ENCODE data around the gene DEDD. TPM values are rescaled to one million over a fixed set of nuclear protein-coding genes. Genes with fewer than 3 reads are reported as not detected.

DEDD gene
- total RNA-seq, 2 experiments from 2014 or later: 21.1 to 41.9 TPM

- Histone ChIP-seq H2AFZ (ENCODE audit: low read length) (no peak overlapping the region), H3K9me3 (ENCODE audit: low read length) (no peaks in the 10 kb centered on the region), H3K4me2 (ENCODE audit: low read length) (no peak overlapping the region), H3K79me2 (ENCODE audit: insufficient read depth, low read depth, low read length) (no peaks in the 10 kb centered on the region), H4K20me1 (ENCODE audit: insufficient read depth, low read length) (no peaks in the 10 kb centered on the region), H3K36me3 (ENCODE audit: insufficient read depth, low read length) (no peaks in the 10 kb centered on the region; the same call in 1 of the 2 replicates), H3K27ac (ENCODE audit: low read depth, low read length, poor library complexity, severe bottlenecking) (no peak overlapping the region), H3K9me2 (ENCODE audit: insufficient read depth, low read length) (no peaks in the 10 kb centered on the region), H3K4me1 (ENCODE audit: insufficient read depth, low read length, poor library complexity, severe bottlenecking) (peaks cover 14% of the 10 kb centered on the region), H3K4me3 (ENCODE audit: low read depth, low read length, poor library complexity, severe bottlenecking) (no peak overlapping the region)
- DNase-seq (ENCODE audit: low spot score): no peak
- POLR2A ChIA-PET: interaction anchor here (0.6 to 0.7 kb wide), 3 partner anchors 42 to 618 kb away, joined by 3 to 5 read pairs (median 3); no protein-coding TSS in a partner anchor
- BruUV-seq (replicated peaks): no TSS peak
- TF ChIP-seq, protein P1, sequence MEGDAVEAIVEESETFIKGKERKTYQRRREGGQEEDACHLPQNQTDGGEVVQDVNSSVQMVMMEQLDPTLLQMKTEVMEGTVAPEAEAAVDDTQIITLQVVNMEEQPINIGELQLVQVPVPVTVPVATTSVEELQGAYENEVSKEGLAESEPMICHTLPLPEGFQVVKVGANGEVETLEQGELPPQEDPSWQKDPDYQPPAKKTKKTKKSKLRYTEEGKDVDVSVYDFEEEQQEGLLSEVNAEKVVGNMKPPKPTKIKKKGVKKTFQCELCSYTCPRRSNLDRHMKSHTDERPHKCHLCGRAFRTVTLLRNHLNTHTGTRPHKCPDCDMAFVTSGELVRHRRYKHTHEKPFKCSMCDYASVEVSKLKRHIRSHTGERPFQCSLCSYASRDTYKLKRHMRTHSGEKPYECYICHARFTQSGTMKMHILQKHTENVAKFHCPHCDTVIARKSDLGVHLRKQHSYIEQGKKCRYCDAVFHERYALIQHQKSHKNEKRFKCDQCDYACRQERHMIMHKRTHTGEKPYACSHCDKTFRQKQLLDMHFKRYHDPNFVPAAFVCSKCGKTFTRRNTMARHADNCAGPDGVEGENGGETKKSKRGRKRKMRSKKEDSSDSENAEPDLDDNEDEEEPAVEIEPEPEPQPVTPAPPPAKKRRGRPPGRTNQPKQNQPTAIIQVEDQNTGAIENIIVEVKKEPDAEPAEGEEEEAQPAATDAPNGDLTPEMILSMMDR (conservative IDR thresholded peaks at IDR 0.05; ENCODE audit: low read length): no peak
- TF ChIP-seq EZH2phosphoT487 (IDR thresholded peaks at IDR 0.05; ENCODE audit: borderline replicate concordance, low read depth, low read length): no peak
- CTCF ChIA-PET (ENCODE audit: unreplicated experiment): no interaction called here
- intact Hi-C loops (cut with micrococcal nuclease; ENCODE audit: unreplicated experiment): no loop called here
Observed at GRCh38 chr1:161140755-161141400, 8.4 kb upstream of the DEDD start.

- Histone ChIP-seq H3K4me2 (ENCODE audit: low read length) (no peak overlapping the region), H3K4me1 (ENCODE audit: insufficient read depth, low read length, poor library complexity, severe bottlenecking) (peaks cover 14% of the 10 kb centered on the region), H2AFZ (ENCODE audit: low read length) (no peak overlapping the region), H3K9me3 (ENCODE audit: low read length) (no peaks in the 10 kb centered on the region), H3K36me3 (ENCODE audit: insufficient read depth, low read length) (no peaks in the 10 kb centered on the region; the same call in 1 of the 2 replicates), H3K9me2 (ENCODE audit: insufficient read depth, low read length) (no peaks in the 10 kb centered on the region), H3K27ac (ENCODE audit: low read depth, low read length, poor library complexity, severe bottlenecking) (no peak overlapping the region), H3K79me2 (ENCODE audit: insufficient read depth, low read depth, low read length) (no peaks in the 10 kb centered on the region), H3K4me3 (ENCODE audit: low read depth, low read length, poor library complexity, severe bottlenecking) (no peak overlapping the region), H4K20me1 (ENCODE audit: insufficient read depth, low read length) (no peaks in the 10 kb centered on the region)
- peak; percentile 52 for DNase-seq (ENCODE audit: low spot score)
- ChIA-PET CTCF (ENCODE audit: unreplicated experiment) (no interaction called here), POLR2A (no interaction called here)
- intact Hi-C loops (cut with micrococcal nuclease; ENCODE audit: unreplicated experiment): loop anchor here (2.0 kb wide), 1 partner anchor 143 kb away; no protein-coding TSS in a partner anchor
- BruUV-seq (replicated peaks): no TSS peak
- TF ChIP-seq, protein P1 (conservative IDR thresholded peaks at IDR 0.05; ENCODE audit: low read length): peak; percentile 85
- no peak for TF ChIP-seq EZH2phosphoT487 (IDR thresholded peaks at IDR 0.05; ENCODE audit: borderline replicate concordance, low read depth, low read length)
Observed at GRCh38 chr1:161139766-161140165, 7.3 kb upstream of the DEDD start.

DNA sequence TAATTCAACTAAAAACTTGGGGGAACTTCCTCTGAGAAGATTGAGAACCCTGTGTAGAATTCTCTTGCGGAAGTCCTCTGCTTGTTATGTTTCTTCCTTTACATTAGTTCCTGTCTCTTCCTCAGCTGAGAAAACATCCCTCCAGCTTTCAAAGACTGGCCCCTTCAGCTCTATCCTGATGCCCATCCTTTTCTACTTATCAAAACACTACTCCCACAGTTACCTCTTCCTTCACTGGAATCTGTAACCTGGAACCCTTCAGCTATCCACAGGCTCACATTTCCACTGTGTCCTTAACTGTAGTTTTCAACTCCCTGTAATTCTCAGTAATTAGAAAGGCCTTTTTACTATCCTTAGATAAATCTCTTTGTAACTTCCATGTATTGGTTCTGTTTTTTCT lies 6.0 kb upstream of the DEDD start:
- H3K79me2 ChIP-seq (ENCODE audit: insufficient read depth, low read depth, low read length): peaks cover 6% of the 10 kb centered on the region; the same call in 1 of the 2 replicates
- DNase-seq (ENCODE audit: low spot score): no peak
- no peaks in the 10 kb centered on the region for H4K20me1 ChIP-seq (ENCODE audit: insufficient read depth, low read length)
- ChIA-PET POLR2A (interaction anchor here (0.9 to 1.2 kb wide), 5 partner anchors 8 to 91 kb away, joined by 3 to 5 read pairs (median 4); partner anchors contain the start of genes NIT1, PFDN2 and TOMM40L), CTCF (ENCODE audit: unreplicated experiment) (interaction anchor here (1.0 to 1.9 kb wide), 2 partner anchors 27 to 141 kb away, joined by 3 to 5 read pairs; partner anchors contain the start of gene PPOX)
- H3K4me1 ChIP-seq (ENCODE audit: insufficient read depth, low read length, poor library complexity, severe bottlenecking): peaks cover 18% of the 10 kb centered on the region
- H3K9me2 ChIP-seq (ENCODE audit: insufficient read depth, low read length): no peaks in the 10 kb centered on the region
- TF ChIP-seq, protein P1 (conservative IDR thresholded peaks at IDR 0.05; ENCODE audit: low read length): no peak
- TF ChIP-seq EZH2phosphoT487 (IDR thresholded peaks at IDR 0.05; ENCODE audit: borderline replicate concordance, low read depth, low read length): no peak
- BruUV-seq (replicated peaks): no TSS peak
- no peak overlapping the region for H3K4me3 ChIP-seq (ENCODE audit: low read depth, low read length, poor library complexity, severe bottlenecking)
- no peak overlapping the region for H3K4me2 ChIP-seq (ENCODE audit: low read length)
- H3K36me3 ChIP-seq (ENCODE audit: insufficient read depth, low read length): no peaks in the 10 kb centered on the region; the same call in 1 of the 2 replicates
- H3K9me3 ChIP-seq (ENCODE audit: low read length): no peaks in the 10 kb centered on the region
- intact Hi-C loops (cut with micrococcal nuclease; ENCODE audit: unreplicated experiment): loop anchor here (2.0 kb wide), 1 partner anchor 142 kb away; no protein-coding TSS in a partner anchor
- H2AFZ ChIP-seq (ENCODE audit: low read length): no peak overlapping the region
- no peak overlapping the region for H3K27ac ChIP-seq (ENCODE audit: low read depth, low read length, poor library complexity, severe bottlenecking)
